ENCODE data around the gene GAB1. TPM values are rescaled to one million over a fixed set of nuclear protein-coding genes. Genes with fewer than 3 reads are reported as not detected.

Gene GAB1
- total RNA-seq, 1 experiment from 2014 or later: 3.8 TPM

- TF ChIP-seq EZH2 (IDR thresholded peaks at IDR 0.05) (no peak), MAX (IDR thresholded peaks at IDR 0.05) (no peak), SIN3A (IDR thresholded peaks at IDR 0.05; ENCODE audit: low read depth) (no peak), JUND (IDR thresholded peaks at IDR 0.05) (no peak), ZBTB33 (IDR thresholded peaks at IDR 0.05; ENCODE audit: extremely low read depth, insufficient replicate concordance, low read length) (no peak), YY1 (IDR thresholded peaks at IDR 0.05; ENCODE audit: extremely low read depth, insufficient replicate concordance, low read depth, low read length) (no peak), SP1 (IDR thresholded peaks at IDR 0.05; ENCODE audit: low read depth) (no peak), FOSL1 (IDR thresholded peaks at IDR 0.05; ENCODE audit: low read depth) (no peak)
- DNase-seq (ENCODE audit: low read depth, low spot score) (no peak), ATAC-seq (no peak)
- no peak overlapping the region for H3K4me3 ChIP-seq (replicated peaks in 1 of 2; ENCODE audit: low read depth in 1 of 2, low read length in 2 of 2)
- no peak overlapping the region for H3K4me2 ChIP-seq (ENCODE audit: low read length)
- BruUV-seq (replicated peaks): no TSS peak
- RAD21 ChIA-PET (ENCODE audit: low non-redundant PET in 1 of 2, low total read pairs in 2 of 2, uncharacterized antibody in 2 of 2, unreplicated experiment in 2 of 2): no interaction called here
- no peaks in the 10 kb centered on the region for H4K20me1 ChIP-seq (ENCODE audit: insufficient read depth)
- intact Hi-C loops (cut with micrococcal nuclease): no loop called here
- no peaks in the 10 kb centered on the region for H3K9me2 ChIP-seq (ENCODE audit: insufficient read depth)
- H3K36me3 ChIP-seq (ENCODE audit: control insufficient read depth in 1 of 2, insufficient read depth in 2 of 2, low read length in 2 of 2): no peaks in the 10 kb centered on the region
- H3K79me2 ChIP-seq (ENCODE audit: insufficient read depth, low read length): no peaks in the 10 kb centered on the region
- POLR2A ChIA-PET: no interaction called here
- no peaks in the 10 kb centered on the region for H3K4me1 ChIP-seq (ENCODE audit: control insufficient read depth in 1 of 2, insufficient read depth in 2 of 2, low read length in 2 of 2)
- H3K9ac ChIP-seq (ENCODE audit: low read length): no peak overlapping the region
- no peaks in the 10 kb centered on the region for H3K27me3 ChIP-seq (ENCODE audit: insufficient read depth, low read length)
- H3K27ac ChIP-seq (ENCODE audit: low read depth, low read length): no peak overlapping the region
- CTCF ChIA-PET: no interaction called here
- no peak overlapping the region for H2AFZ ChIP-seq (ENCODE audit: low read depth, low read length, poor library complexity, severe bottlenecking)
- H3K9me3 ChIP-seq (ENCODE audit: control insufficient read depth in 1 of 2, insufficient read depth in 1 of 2, low read depth in 1 of 2, low read length in 2 of 2): no peaks in the 10 kb centered on the region
Observed at GRCh38 chr4:143407888-143408287, 71.2 kb downstream of the GAB1 start.

- H3K4me1 ChIP-seq (ENCODE audit: control insufficient read depth in 1 of 2, insufficient read depth in 2 of 2, low read length in 2 of 2): no peaks in the 10 kb centered on the region
- no peaks in the 10 kb centered on the region for H3K36me3 ChIP-seq (ENCODE audit: control insufficient read depth in 1 of 2, insufficient read depth in 2 of 2, low read length in 2 of 2)
- no TSS peak for BruUV-seq (replicated peaks)
- ChIA-PET POLR2A (no interaction called here), RAD21 (ENCODE audit: low non-redundant PET in 1 of 2, low total read pairs in 2 of 2, uncharacterized antibody in 2 of 2, unreplicated experiment in 2 of 2) (no interaction called here), CTCF (interaction anchor here (0.9 kb wide), 1 partner anchor 10 kb away, joined by 3 read pairs; no protein-coding TSS in a partner anchor)
- no peaks in the 10 kb centered on the region for H3K9me2 ChIP-seq (ENCODE audit: insufficient read depth)
- intact Hi-C loops (cut with micrococcal nuclease): no loop called here
- ATAC-seq: no peak
- no peaks in the 10 kb centered on the region for H4K20me1 ChIP-seq (ENCODE audit: insufficient read depth)
- H3K4me3 ChIP-seq (replicated peaks in 1 of 2; ENCODE audit: low read depth in 1 of 2, low read length in 2 of 2): no peak overlapping the region
- no peak overlapping the region for H3K27ac ChIP-seq (ENCODE audit: low read depth, low read length)
- no peak overlapping the region for H3K9ac ChIP-seq (ENCODE audit: low read length)
- DNase-seq (ENCODE audit: low read depth, low spot score): no peak
- no peak overlapping the region for H3K4me2 ChIP-seq (ENCODE audit: low read length)
- H3K79me2 ChIP-seq (ENCODE audit: insufficient read depth, low read length): no peaks in the 10 kb centered on the region
- no peaks in the 10 kb centered on the region for H3K27me3 ChIP-seq (ENCODE audit: insufficient read depth, low read length)
- H2AFZ ChIP-seq (ENCODE audit: low read depth, low read length, poor library complexity, severe bottlenecking): no peak overlapping the region
- H3K9me3 ChIP-seq (ENCODE audit: control insufficient read depth in 1 of 2, insufficient read depth in 1 of 2, low read depth in 1 of 2, low read length in 2 of 2): no peaks in the 10 kb centered on the region
- no peak for TF ChIP-seq SP1 (IDR thresholded peaks at IDR 0.05; ENCODE audit: low read depth)
- no peak for TF ChIP-seq POLR2A (IDR thresholded peaks at IDR 0.05; ENCODE audit: borderline replicate concordance, extremely low read depth, insufficient read depth, insufficient read length)
- TF ChIP-seq RAD21 (IDR thresholded peaks at IDR 0.05; ENCODE audit: low read depth): no peak
- TF ChIP-seq FOSL1 (IDR thresholded peaks at IDR 0.05; ENCODE audit: low read depth): no peak
- no peak for TF ChIP-seq MAX (IDR thresholded peaks at IDR 0.05)
- no peak for TF ChIP-seq JUND (IDR thresholded peaks at IDR 0.05)
- no peak for TF ChIP-seq POLR2AphosphoS5 (IDR thresholded peaks at IDR 0.05; ENCODE audit: low read depth, low read length)
- no peak for TF ChIP-seq ZBTB33 (IDR thresholded peaks at IDR 0.05; ENCODE audit: extremely low read depth, insufficient replicate concordance, low read length)
- no peak for TF ChIP-seq EGR1 (IDR thresholded peaks at IDR 0.05; ENCODE audit: low read depth)
- no peak for TF ChIP-seq CTCF (IDR thresholded peaks at IDR 0.05 in 2 of 3, conservative IDR thresholded peaks at IDR 0.05 in 1 of 3; ENCODE audit: borderline replicate concordance in 1 of 3, insufficient read depth in 1 of 3, low read depth in 2 of 3, low read length in 2 of 3)
- TF ChIP-seq SRF (IDR thresholded peaks at IDR 0.05; ENCODE audit: low read depth): no peak
- no peak for TF ChIP-seq ZFX (IDR thresholded peaks at IDR 0.05)
- TF ChIP-seq EZH2 (IDR thresholded peaks at IDR 0.05): no peak
Observed at GRCh38 chr4:143410015-143410414, 73.3 kb downstream of the GAB1 start.

All from HCT116 (cell line).